Activated CD8-positive, alpha-beta memory T cell treated with anti-CD3 and anti-CD28 coated beads for 4 hours (primary cell): ENCODE measurements around the gene CAND2.

ENCODE experiments used
- DNase-seq, 2 donors: peaks; one replicate each; pipeline ENCODE4 v3.0.0-alpha.2; 2020; ENCODE audit warnings: low read depth in 2 of 2

The CAND2 gene

DNA sequence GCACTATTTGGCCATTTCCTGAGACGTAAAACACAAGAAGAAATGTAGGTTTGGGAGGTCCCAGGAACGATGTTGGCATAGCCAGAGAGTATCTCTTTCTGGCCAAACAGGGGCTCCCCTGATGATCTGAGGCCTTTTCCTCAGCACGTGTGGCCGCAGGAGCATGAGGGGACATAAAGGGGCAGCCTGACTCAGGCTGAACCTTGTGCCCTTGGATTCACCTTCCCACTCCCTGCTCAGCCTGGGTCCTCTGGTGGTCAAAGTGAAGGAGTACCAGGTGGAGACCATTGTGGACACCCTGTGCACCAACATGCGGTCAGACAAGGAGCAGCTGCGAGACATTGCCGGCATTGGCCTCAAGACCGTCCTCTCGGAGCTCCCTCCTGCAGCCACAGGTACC is 10.6 kb downstream of the CAND2 start:
- DNase-seq, result no peak

GRCh38 chr3:12807601-12808359 is 11.3 kb downstream of the CAND2 start:
- DNase-seq, result no peak

- no peak for DNase-seq
Measured at GRCh38 chr3:12808587-12808986, 12.1 kb downstream of the CAND2 start.

- DNase-seq, result no peak
Measured at GRCh38 chr3:12809001-12809400, 12.5 kb downstream of the CAND2 start.

GRCh38 chr3:12809435-12809834 is 13.0 kb downstream of the CAND2 start:
- DNase-seq, result no peak

GRCh38 chr3:12810013-12810780 is 13.7 kb downstream of the CAND2 start:
- peak; percentile 88 to 90 for DNase-seq

- DNase-seq, result no peak
Measured at GRCh38 chr3:12810961-12811360, 14.5 kb downstream of the CAND2 start.

DNA sequence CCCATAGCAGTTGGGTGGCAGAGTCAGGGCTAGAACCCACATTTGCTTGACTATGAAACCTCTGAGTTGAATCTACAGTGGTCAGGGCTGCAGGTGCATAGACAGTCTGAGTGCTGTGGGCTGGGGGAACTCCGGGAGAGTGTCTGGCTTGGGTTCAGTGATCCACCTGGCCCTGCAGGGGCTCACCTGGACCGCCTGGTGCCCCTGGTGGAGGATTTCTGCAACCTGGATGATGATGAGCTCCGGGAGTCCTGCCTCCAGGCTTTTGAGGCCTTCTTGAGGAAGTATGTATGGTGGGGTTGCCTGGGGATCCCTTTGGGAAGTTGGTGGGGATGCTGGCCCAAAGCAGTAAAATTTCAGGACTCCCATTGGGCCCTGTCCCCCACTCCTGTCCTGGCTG is 16.3 kb downstream of the CAND2 start:
- no peak for DNase-seq

- DNase-seq, result no peak
Measured at GRCh38 chr3:12813967-12814366, 17.5 kb downstream of the CAND2 start.

DNA sequence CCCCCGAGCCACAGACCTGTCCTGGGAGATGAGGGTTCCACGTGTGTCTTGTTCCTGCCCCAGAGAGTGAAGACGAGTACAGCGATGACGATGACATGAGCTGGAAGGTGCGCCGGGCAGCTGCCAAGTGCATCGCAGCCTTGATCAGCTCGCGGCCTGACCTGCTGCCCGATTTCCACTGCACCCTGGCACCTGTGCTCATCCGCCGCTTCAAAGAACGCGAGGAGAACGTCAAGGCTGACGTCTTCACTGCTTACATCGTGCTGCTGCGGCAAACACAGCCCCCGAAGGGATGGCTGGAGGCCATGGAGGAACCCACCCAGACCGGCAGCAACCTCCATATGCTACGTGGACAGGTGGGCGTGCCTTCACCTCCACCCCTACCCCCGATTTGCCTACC is 18.6 kb downstream of the CAND2 start:
- no peak for DNase-seq

DNA sequence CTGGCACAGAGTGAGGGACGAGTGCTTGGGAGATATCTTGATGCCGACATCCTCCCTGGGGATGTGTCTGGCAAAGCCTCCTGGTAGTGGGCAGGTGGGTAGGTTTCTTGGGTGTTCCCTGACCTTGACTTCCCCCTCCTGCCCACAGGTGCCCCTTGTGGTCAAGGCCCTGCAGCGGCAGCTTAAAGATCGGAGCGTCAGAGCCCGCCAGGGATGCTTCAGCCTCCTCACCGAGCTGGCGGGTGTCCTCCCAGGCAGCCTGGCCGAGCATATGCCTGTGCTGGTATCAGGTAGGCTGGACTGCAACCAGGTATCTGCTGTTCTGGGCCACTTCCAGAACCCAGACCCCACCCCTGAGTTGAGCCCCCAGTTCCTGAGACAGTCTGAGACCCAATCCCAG is 19.2 kb downstream of the CAND2 start:
- no peak for DNase-seq

- no peak for DNase-seq
Measured at GRCh38 chr3:12816521-12817342, 20.3 kb downstream of the CAND2 start.

DNA sequence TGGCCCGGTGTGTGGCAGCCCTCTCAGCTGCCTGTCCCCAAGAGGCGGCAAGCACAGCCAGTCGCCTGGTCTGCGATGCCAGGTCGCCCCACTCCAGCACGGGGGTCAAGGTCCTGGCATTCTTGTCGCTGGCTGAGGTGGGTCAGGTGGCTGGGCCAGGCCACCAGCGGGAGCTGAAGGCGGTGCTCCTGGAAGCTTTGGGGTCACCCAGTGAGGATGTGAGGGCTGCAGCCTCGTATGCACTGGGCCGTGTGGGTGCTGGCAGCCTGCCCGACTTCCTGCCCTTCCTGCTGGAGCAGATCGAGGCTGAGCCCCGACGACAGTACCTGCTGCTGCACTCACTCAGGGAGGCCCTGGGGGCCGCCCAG is 20.8 kb downstream of the CAND2 start:
- no peak for DNase-seq

- no peak for DNase-seq
Measured at GRCh38 chr3:12818273-12818672, 21.8 kb downstream of the CAND2 start.

DNA sequence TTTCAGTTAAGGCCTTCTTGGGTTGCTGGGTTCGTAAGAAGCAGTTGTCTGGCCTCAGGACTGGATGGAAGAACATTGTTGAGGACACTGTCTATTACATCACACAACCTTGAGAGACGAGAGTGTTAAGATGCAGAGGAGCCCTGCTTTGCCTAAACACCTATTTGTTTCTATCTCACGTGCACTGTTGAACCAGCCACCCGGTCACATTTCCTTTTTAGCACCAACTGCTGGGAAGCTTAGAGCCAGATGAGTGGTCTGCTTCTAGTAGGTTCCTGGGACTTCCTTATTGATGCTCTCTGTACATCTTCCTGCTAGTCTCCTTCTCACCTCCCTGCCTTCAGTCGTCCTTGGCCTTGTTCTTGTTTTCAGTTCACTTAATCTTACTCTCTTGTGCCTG is 22.3 kb downstream of the CAND2 start:
- no peak for DNase-seq

GRCh38 chr3:12822725-12823373 is 26.4 kb downstream of the CAND2 start:
- no peak for DNase-seq

- DNase-seq, result no peak
Measured at GRCh38 chr3:12824299-12824698, 27.8 kb downstream of the CAND2 start.

- no peak for DNase-seq
Measured at GRCh38 chr3:12825156-12825555, 28.7 kb downstream of the CAND2 start.

DNA sequence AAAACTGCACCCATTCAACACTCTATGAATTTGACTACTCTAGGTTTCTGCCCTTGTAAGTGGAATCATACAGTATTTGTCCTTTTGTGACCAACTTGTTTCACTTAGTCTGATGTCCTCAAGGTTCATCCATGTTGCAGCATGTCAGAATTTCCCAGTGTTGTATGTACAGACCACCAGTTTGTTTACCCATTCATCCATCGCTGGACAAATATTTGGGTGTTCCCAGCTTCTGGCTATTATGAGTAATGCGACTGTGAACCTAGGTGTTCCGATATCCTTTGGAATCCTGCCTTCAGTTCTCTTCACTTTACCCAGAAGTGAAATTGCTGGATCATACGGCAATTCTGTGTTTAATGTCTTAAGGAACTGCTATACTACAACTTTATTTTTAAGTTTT is 32.3 kb downstream of the CAND2 start:
- DNase-seq, result no peak

DNA sequence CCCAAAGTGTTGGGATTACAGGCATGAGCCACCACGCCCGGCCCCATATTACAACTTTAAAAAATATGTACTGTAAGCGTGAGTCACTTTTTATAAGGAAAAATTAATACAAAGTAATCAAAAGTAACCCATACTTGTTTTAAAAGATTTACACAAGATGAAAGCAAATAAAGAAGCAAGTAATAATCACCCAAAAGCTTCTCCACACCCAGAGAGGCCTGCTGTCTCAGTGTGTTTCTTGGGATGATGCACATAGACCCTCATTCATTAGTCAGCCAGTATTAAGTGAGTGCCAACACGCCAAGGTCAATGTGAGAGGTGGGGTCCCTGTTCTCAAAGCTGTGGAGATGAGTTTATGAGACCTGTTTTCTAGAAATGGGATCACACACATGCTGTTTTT is 32.9 kb downstream of the CAND2 start:
- DNase-seq, result no peak

GRCh38 chr3:12829886-12830784 is 33.7 kb downstream of the CAND2 start:
- no peak for DNase-seq
